Measurements from ENCODE around the gene CTIF.

CTIF gene

GRCh38 chr18:48529796-48530195, 9.0 kb upstream of the CTIF start:
- in situ Hi-C loops (cut with HindIII; ENCODE audit: low pct_ligation_motif_present, low sequenced_read_pairs): no loop called here
- Histone ChIP-seq H3K27me3 (replicated peaks) (no peaks in the 10 kb centered on the region), H3K27ac (no peak overlapping the region), H3K4me3 (ENCODE audit: low read depth, low read length) (no peak overlapping the region), H3K36me3 (replicated peaks) (no peaks in the 10 kb centered on the region)
- TF ChIP-seq CTCF (IDR thresholded peaks at IDR 0.05; ENCODE audit: low read depth, low read length, missing control alignments): no peak
- peak; percentile 91 for DNase-seq

GRCh38 chr18:48530399-48531081, 8.3 kb upstream of the CTIF start:
- DNase-seq: no peak
- Histone ChIP-seq H3K4me3 (ENCODE audit: low read depth, low read length) (no peak overlapping the region), H3K27me3 (replicated peaks) (no peaks in the 10 kb centered on the region), H3K27ac (no peak overlapping the region), H3K36me3 (replicated peaks) (no peaks in the 10 kb centered on the region)
- no peak for TF ChIP-seq CTCF (IDR thresholded peaks at IDR 0.05; ENCODE audit: low read depth, low read length, missing control alignments)
- in situ Hi-C loops (cut with HindIII; ENCODE audit: low pct_ligation_motif_present, low sequenced_read_pairs): no loop called here

DNA sequence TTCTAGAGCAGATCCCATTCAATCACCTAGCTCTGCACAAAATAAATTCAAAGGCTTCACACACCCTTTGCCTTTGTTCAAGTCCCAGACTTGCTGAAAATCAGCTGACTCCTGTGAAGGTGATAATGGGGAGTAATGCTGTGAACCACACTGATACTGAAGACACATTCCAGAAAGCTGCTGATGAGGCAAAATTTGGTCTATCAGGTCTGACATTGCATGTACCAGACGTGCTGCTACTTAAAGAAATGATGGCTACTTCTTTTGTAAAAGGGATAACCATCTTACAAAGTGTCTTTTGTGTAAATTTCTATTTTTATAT, 7.8 kb upstream of the CTIF start:
- Histone ChIP-seq H3K4me3 (ENCODE audit: low read depth, low read length) (no peak overlapping the region), H3K27me3 (replicated peaks) (no peaks in the 10 kb centered on the region), H3K27ac (no peak overlapping the region), H3K36me3 (replicated peaks) (no peaks in the 10 kb centered on the region)
- TF ChIP-seq CTCF (IDR thresholded peaks at IDR 0.05; ENCODE audit: low read depth, low read length, missing control alignments): no peak
- DNase-seq: no peak
- in situ Hi-C loops (cut with HindIII; ENCODE audit: low pct_ligation_motif_present, low sequenced_read_pairs): no loop called here

- no peak overlapping the region for H3K27ac ChIP-seq
- in situ Hi-C loops (cut with HindIII; ENCODE audit: low pct_ligation_motif_present, low sequenced_read_pairs): no loop called here
Measured at GRCh38 chr18:48531908-48532307, 6.9 kb upstream of the CTIF start.

GRCh38 chr18:48533340-48534070, 5.3 kb upstream of the CTIF start:
- DNase-seq: no peak
- no peak for TF ChIP-seq CTCF (IDR thresholded peaks at IDR 0.05; ENCODE audit: low read depth, low read length, missing control alignments)
- Histone ChIP-seq H3K36me3 (replicated peaks) (no peaks in the 10 kb centered on the region), H3K27me3 (replicated peaks) (no peaks in the 10 kb centered on the region), H3K27ac (no peak overlapping the region), H3K4me3 (ENCODE audit: low read depth, low read length) (no peak overlapping the region)
- in situ Hi-C loops (cut with HindIII; ENCODE audit: low pct_ligation_motif_present, low sequenced_read_pairs): no loop called here

More at GRCh38 chr18:48531908-48532307, 6.9 kb upstream of the CTIF start:
- TF ChIP-seq CTCF (IDR thresholded peaks at IDR 0.05; ENCODE audit: low read depth, low read length, missing control alignments): no peak
- Histone ChIP-seq H3K36me3 (replicated peaks) (no peaks in the 10 kb centered on the region), H3K4me3 (ENCODE audit: low read depth, low read length) (no peak overlapping the region), H3K27me3 (replicated peaks) (no peaks in the 10 kb centered on the region)
- no peak for DNase-seq

All from brain microvascular endothelial cell (primary cell).